ENCODE results near the gene TGM3. TPM values are rescaled to one million over a fixed set of nuclear protein-coding genes. Genes with fewer than 3 reads are reported as not detected.
A peak's percentile ranks its signal among the peaks of the same experiment; 100 is the strongest.

The TGM3 gene
- total and polyA plus RNA-seq, 9 donors: 0.13 to 0.91 (median 0.38) TPM

DNA sequence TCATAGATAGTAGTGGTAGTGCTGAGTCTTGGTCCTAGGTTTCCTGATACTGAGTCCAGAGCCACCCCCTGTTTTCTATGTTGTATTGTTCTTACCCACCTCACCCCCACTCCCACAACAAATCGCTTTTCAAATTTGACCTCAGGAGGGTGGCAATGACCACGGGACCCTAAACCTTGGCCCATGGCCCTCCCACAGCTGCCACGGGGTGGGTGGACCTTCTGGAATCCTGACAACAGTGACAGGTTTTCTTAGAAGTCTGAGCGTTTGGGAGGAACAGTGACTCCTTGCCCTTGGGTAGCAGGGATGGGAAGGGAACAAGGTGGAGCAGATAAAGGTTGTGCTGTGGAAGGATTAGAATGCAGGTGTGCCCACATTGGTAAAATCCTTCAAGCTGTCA, 36.9 kb downstream of the TGM3 start:
- H3K9me3 ChIP-seq (replicated peaks; ENCODE audit: control insufficient read depth, low read depth, low read length): no peaks in the 10 kb centered on the region
- H3K4me3 ChIP-seq (ENCODE audit: low read length): no peak overlapping the region
- DNase-seq: no peak
- no peaks in the 10 kb centered on the region for H3K36me3 ChIP-seq (ENCODE audit: control insufficient read depth, insufficient read depth, low read length)
- H3K4me1 ChIP-seq (ENCODE audit: control insufficient read depth, insufficient read depth, low read length): peaks cover 21% of the 10 kb centered on the region
- no peak overlapping the region for H3K27ac ChIP-seq (ENCODE audit: low read length)
- WGBS (ENCODE audit: insufficient coverage): 62% methylated on average over 3 of the region's 4 CpGs
- H3K27me3 ChIP-seq (ENCODE audit: control insufficient read depth, insufficient read depth, low read length): no peaks in the 10 kb centered on the region

GRCh38 chr20:2333821-2334220, 38.0 kb downstream of the TGM3 start:
- DNase-seq: no peak
- H3K27me3 ChIP-seq (ENCODE audit: control insufficient read depth, insufficient read depth, low read length): no peaks in the 10 kb centered on the region
- H3K4me1 ChIP-seq (ENCODE audit: control insufficient read depth, insufficient read depth, low read length): peaks cover 22% of the 10 kb centered on the region
- no peak overlapping the region for H3K27ac ChIP-seq (ENCODE audit: low read length)
- no peaks in the 10 kb centered on the region for H3K36me3 ChIP-seq (ENCODE audit: control insufficient read depth, insufficient read depth, low read length)
- WGBS (ENCODE audit: insufficient coverage): 60% methylated on average over 5 of the region's 6 CpGs
- H3K9me3 ChIP-seq (replicated peaks; ENCODE audit: control insufficient read depth, low read depth, low read length): no peaks in the 10 kb centered on the region
- H3K4me3 ChIP-seq (ENCODE audit: low read length): no peak overlapping the region

DNA sequence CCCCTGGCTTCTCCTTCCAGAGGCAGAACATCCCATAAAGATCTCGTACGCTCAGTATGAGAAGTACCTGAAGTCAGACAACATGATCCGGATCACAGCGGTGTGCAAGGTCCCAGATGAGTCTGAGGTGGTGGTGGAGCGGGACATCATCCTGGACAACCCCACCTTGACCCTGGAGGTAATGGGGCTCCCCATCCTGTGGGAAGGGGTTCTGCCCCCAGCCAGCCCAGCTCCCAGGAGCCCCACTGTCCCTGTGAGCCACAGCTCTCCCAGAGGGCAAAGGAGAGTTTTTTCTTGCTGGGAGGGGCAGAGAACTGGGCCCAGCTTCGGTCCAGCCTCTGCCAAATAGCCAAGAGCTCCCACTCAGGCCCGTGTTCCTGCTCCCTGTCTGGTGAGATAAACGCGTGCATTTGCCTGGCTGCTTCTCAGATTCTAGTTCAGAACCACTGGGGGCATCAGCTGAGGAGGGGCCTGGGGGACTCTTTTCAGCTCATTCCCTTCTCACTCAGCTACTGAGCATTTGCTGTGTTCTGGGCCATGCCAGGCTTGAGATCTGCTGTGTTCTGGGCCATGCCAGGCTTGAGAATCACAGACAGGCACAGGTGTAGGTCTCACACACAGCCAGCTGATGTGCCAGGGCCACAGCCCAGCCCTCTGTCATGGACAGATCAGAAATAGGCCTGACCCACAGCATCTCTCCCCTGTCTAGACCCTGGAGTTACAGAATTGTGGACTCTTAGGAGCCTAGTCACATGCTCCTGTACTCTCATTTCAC, 39.5 kb downstream of the TGM3 start:
- H3K4me1 ChIP-seq (ENCODE audit: control insufficient read depth, insufficient read depth, low read length): peaks cover 25% of the 10 kb centered on the region
- WGBS (ENCODE audit: insufficient coverage): 58% methylated on average over 6 of the region's 9 CpGs
- H3K9me3 ChIP-seq (replicated peaks; ENCODE audit: control insufficient read depth, low read depth, low read length): no peaks in the 10 kb centered on the region
- H3K36me3 ChIP-seq (ENCODE audit: control insufficient read depth, insufficient read depth, low read length): no peaks in the 10 kb centered on the region
- H3K27ac ChIP-seq (ENCODE audit: low read length): peak overlapping the region; percentile 35
- peak; percentile 51 for DNase-seq
- no peaks in the 10 kb centered on the region for H3K27me3 ChIP-seq (ENCODE audit: control insufficient read depth, insufficient read depth, low read length)
- H3K4me3 ChIP-seq (ENCODE audit: low read length): no peak overlapping the region

GRCh38 chr20:2336471-2336870, 40.7 kb downstream of the TGM3 start:
- WGBS (ENCODE audit: insufficient coverage): 73% methylated on average over 3 of the region's 4 CpGs

DNA sequence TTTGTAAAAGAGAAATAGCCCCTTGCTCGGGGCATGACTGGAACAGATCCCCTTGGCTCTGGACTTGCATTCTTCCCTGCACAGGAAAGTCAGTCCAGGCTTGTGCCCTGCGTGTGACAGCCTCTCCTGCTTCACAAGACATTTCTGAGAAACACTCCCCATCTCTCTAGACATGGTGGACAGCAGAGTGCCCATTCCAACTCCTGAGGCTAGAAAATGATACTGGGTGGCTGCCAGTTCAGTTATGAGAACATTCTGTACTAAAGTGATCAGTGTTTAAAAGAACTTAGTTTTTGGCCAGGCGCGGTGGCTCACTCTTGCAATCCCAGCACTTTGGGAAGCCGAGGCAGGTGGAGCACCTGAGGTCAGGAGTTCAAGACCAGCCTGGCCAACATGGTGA, 41.3 kb downstream of the TGM3 start:
- no peaks in the 10 kb centered on the region for H3K36me3 ChIP-seq (ENCODE audit: control insufficient read depth, insufficient read depth, low read length)
- H3K4me1 ChIP-seq (ENCODE audit: control insufficient read depth, insufficient read depth, low read length): peaks cover 22% of the 10 kb centered on the region
- no peaks in the 10 kb centered on the region for H3K27me3 ChIP-seq (ENCODE audit: control insufficient read depth, insufficient read depth, low read length)
- no peak for DNase-seq
- no peak overlapping the region for H3K4me3 ChIP-seq (ENCODE audit: low read length)
- H3K9me3 ChIP-seq (replicated peaks; ENCODE audit: control insufficient read depth, low read depth, low read length): no peaks in the 10 kb centered on the region
- WGBS (ENCODE audit: insufficient coverage): 76% methylated on average over 4 of the region's 5 CpGs
- no peak overlapping the region for H3K27ac ChIP-seq (ENCODE audit: low read length)

More at GRCh38 chr20:2336471-2336870, 40.7 kb downstream of the TGM3 start:
- Histone ChIP-seq H3K4me3 (ENCODE audit: low read length) (no peak overlapping the region), H3K9me3 (replicated peaks; ENCODE audit: control insufficient read depth, low read depth, low read length) (no peaks in the 10 kb centered on the region), H3K27ac (ENCODE audit: low read length) (no peak overlapping the region), H3K4me1 (ENCODE audit: control insufficient read depth, insufficient read depth, low read length) (peaks cover 25% of the 10 kb centered on the region), H3K36me3 (ENCODE audit: control insufficient read depth, insufficient read depth, low read length) (no peaks in the 10 kb centered on the region), H3K27me3 (ENCODE audit: control insufficient read depth, insufficient read depth, low read length) (no peaks in the 10 kb centered on the region)
- no peak for DNase-seq

GRCh38 chr20:2338411-2339066, 42.7 kb downstream of the TGM3 start:
- Histone ChIP-seq H3K4me1 (ENCODE audit: control insufficient read depth, insufficient read depth, low read length) (peaks cover 18% of the 10 kb centered on the region), H3K27ac (ENCODE audit: low read length) (no peak overlapping the region), H3K36me3 (ENCODE audit: control insufficient read depth, insufficient read depth, low read length) (no peaks in the 10 kb centered on the region), H3K27me3 (ENCODE audit: control insufficient read depth, insufficient read depth, low read length) (no peaks in the 10 kb centered on the region), H3K4me3 (ENCODE audit: low read length) (no peak overlapping the region), H3K9me3 (replicated peaks; ENCODE audit: control insufficient read depth, low read depth, low read length) (no peaks in the 10 kb centered on the region)
- 54% methylated on average over 2 of the region's 5 CpGs for WGBS (ENCODE audit: insufficient coverage)
- peak; percentile 14 for DNase-seq

GRCh38 chr20:2340136-2340535, 44.3 kb downstream of the TGM3 start:
- 91% methylated on average over 10 of the region's 11 CpGs for WGBS (ENCODE audit: insufficient coverage)
- peaks cover 12% of the 10 kb centered on the region for H3K4me1 ChIP-seq (ENCODE audit: control insufficient read depth, insufficient read depth, low read length)
- no peaks in the 10 kb centered on the region for H3K36me3 ChIP-seq (ENCODE audit: control insufficient read depth, insufficient read depth, low read length)
- DNase-seq: no peak
- no peaks in the 10 kb centered on the region for H3K27me3 ChIP-seq (ENCODE audit: control insufficient read depth, insufficient read depth, low read length)
- no peaks in the 10 kb centered on the region for H3K9me3 ChIP-seq (replicated peaks; ENCODE audit: control insufficient read depth, low read depth, low read length)
- no peak overlapping the region for H3K27ac ChIP-seq (ENCODE audit: low read length)
- H3K4me3 ChIP-seq (ENCODE audit: low read length): no peak overlapping the region

DNA sequence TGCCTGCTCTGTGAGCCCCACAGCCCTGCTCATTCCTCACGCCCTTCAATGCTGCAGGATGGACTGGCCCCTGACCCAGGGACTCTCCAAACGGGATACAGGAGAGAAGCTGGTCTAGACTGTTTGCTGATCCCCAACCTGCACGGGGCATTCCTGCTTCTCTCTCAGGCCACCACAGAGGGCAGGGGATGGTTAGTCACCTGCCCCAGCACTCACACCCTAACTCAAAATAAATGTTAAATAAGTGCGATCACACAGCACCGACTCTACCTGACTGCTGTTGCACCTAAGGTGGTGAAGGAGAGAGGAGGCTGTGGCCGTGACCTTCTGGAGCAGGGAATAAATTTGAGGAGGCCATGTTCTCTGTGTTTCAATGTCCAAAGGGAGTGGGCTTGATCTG, 45.0 kb downstream of the TGM3 start:
- DNase-seq: no peak
- Histone ChIP-seq H3K27ac (ENCODE audit: low read length) (no peak overlapping the region), H3K36me3 (ENCODE audit: control insufficient read depth, insufficient read depth, low read length) (no peaks in the 10 kb centered on the region), H3K27me3 (ENCODE audit: control insufficient read depth, insufficient read depth, low read length) (no peaks in the 10 kb centered on the region), H3K9me3 (replicated peaks; ENCODE audit: control insufficient read depth, low read depth, low read length) (no peaks in the 10 kb centered on the region), H3K4me1 (ENCODE audit: control insufficient read depth, insufficient read depth, low read length) (peaks cover 6% of the 10 kb centered on the region), H3K4me3 (ENCODE audit: low read length) (no peak overlapping the region)
- WGBS (ENCODE audit: insufficient coverage): 85% methylated on average over 5 of the region's 6 CpGs

DNA sequence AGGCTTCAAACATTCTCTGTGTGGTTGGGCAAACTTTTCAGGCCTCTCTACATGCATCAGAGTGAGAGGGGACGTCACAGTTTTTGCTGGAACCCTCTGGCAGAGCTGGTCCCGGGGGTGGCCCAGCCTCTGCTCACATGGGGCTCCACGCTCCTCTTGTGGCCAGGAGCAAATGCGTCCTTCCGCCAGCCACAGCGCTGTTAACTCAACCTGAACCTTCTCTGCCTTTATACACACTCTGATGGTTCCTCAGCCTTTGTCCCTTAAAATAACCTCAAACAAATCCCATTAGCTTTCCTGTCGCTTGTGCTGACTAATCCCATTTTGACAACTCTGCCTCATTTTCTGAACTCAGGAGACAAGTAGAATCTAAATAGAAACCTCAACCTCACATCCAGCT, 45.5 kb downstream of the TGM3 start:
- H3K36me3 ChIP-seq (ENCODE audit: control insufficient read depth, insufficient read depth, low read length): no peaks in the 10 kb centered on the region
- no peak for DNase-seq
- no peak overlapping the region for H3K4me3 ChIP-seq (ENCODE audit: low read length)
- 69% methylated on average over 7 of the region's 7 CpGs for WGBS (ENCODE audit: insufficient coverage)
- H3K27ac ChIP-seq (ENCODE audit: low read length): no peak overlapping the region
- H3K27me3 ChIP-seq (ENCODE audit: control insufficient read depth, insufficient read depth, low read length): no peaks in the 10 kb centered on the region
- H3K9me3 ChIP-seq (replicated peaks; ENCODE audit: control insufficient read depth, low read depth, low read length): no peaks in the 10 kb centered on the region
- peaks cover 3% of the 10 kb centered on the region for H3K4me1 ChIP-seq (ENCODE audit: control insufficient read depth, insufficient read depth, low read length)

- Histone ChIP-seq H3K4me3 (ENCODE audit: low read length) (no peak overlapping the region), H3K36me3 (ENCODE audit: control insufficient read depth, insufficient read depth, low read length) (no peaks in the 10 kb centered on the region), H3K27me3 (ENCODE audit: control insufficient read depth, insufficient read depth, low read length) (no peaks in the 10 kb centered on the region), H3K27ac (ENCODE audit: low read length) (no peak overlapping the region), H3K4me1 (ENCODE audit: control insufficient read depth, insufficient read depth, low read length) (peaks cover 3% of the 10 kb centered on the region), H3K9me3 (replicated peaks; ENCODE audit: control insufficient read depth, low read depth, low read length) (no peaks in the 10 kb centered on the region)
- WGBS (ENCODE audit: insufficient coverage): 61% methylated on average over 3 of the region's 3 CpGs
- no peak for DNase-seq
These were observed 46.4 kb downstream of the TGM3 start for GRCh38 chr20:2342243-2342642.

Measured in muscle of leg (tissue), 11 donors.